H9 (cell line): ENCODE results near the gene CCL27. TPM values are rescaled to one million over a fixed set of nuclear protein-coding genes. Genes with fewer than 3 reads are reported as not detected.

ENCODE experiments used
- DNase-seq: peaks from one replicate; pipeline ENCODE4 v3.0.0-alpha.2; 2017
- H2AFZ ChIP-seq: one replicate; pipeline ENCODE4 v1.6.1; 2013; ENCODE audit warnings: mild to moderate bottlenecking, low read length, control low read depth, moderate library complexity
- H2AK5ac ChIP-seq: 2 replicates; pipeline ENCODE4 v1.6.1; 2013; ENCODE audit warnings: low read length, control low read depth, mixed read lengths; ENCODE audit not compliant: insufficient read length
- H2BK120ac ChIP-seq: one replicate; pipeline ENCODE4 v1.6.1; 2013; ENCODE audit warnings: low read depth, mild to moderate bottlenecking, low read length, control low read depth, inconsistent platforms; ENCODE audit not compliant: poor library complexity, severe bottlenecking
- H2BK12ac ChIP-seq: 2 replicates; pipeline ENCODE4 v1.6.1; 2013; ENCODE audit warnings: low read length, control low read depth, mixed read lengths, low read depth; ENCODE audit not compliant: insufficient read length
- H2BK15ac ChIP-seq: 2 replicates; pipeline ENCODE4 v1.6.1; 2013; ENCODE audit warnings: low read depth, low read length, control low read depth
- H2BK20ac ChIP-seq: one replicate; pipeline ENCODE4 v1.6.1; 2013; ENCODE audit warnings: low read depth, mild to moderate bottlenecking, low read length, control low read depth, inconsistent platforms; ENCODE audit not compliant: poor library complexity, severe bottlenecking
- H2BK5ac ChIP-seq: 2 replicates; pipeline ENCODE4 v1.6.1; 2013; ENCODE audit warnings: low read length, control low read depth, mixed read lengths; ENCODE audit not compliant: insufficient read length
- H3K14ac ChIP-seq: 2 replicates; pipeline ENCODE4 v1.6.1; 2013; ENCODE audit warnings: low read length, control low read depth; ENCODE audit not compliant: insufficient read depth
- H3K18ac ChIP-seq: 2 replicates; pipeline ENCODE4 v1.6.1; 2013; ENCODE audit warnings: low read depth, mild to moderate bottlenecking, mixed read lengths, low read length, control low read depth; ENCODE audit not compliant: insufficient read length
- H3K23ac ChIP-seq: 2 replicates; pipeline ENCODE4 v1.6.1; 2013; ENCODE audit warnings: low read length, control low read depth, mixed read lengths, low read depth; ENCODE audit not compliant: insufficient read length
- H3K23me2 ChIP-seq: 2 replicates; pipeline ENCODE4 v1.6.1; 2013; ENCODE audit warnings: low read depth, mild to moderate bottlenecking, mixed read lengths, low read length, control low read depth; ENCODE audit not compliant: insufficient read length, poor library complexity, severe bottlenecking
- H3K27ac ChIP-seq: 2 replicates; pipeline ENCODE4 v1.5.1; 2013; ENCODE audit warnings: low read length, control low read depth, mixed read lengths, low read depth; ENCODE audit not compliant: insufficient read length
- H3K27me3 ChIP-seq: 2 replicates; pipeline ENCODE4 v1.6.1; 2013; ENCODE audit warnings: low read length, control low read depth, inconsistent platforms; ENCODE audit not compliant: insufficient read depth
- H3K4ac ChIP-seq: 2 replicates; pipeline ENCODE4 v1.6.1; 2013; ENCODE audit warnings: low read depth, mild to moderate bottlenecking, control low read depth, inconsistent platforms, low read length, moderate library complexity
- H3K4me1 ChIP-seq: 2 replicates; pipeline ENCODE4 v1.6.1; 2013; ENCODE audit warnings: low read length, control low read depth, inconsistent platforms; ENCODE audit not compliant: insufficient read depth
- H3K4me2 ChIP-seq: 2 replicates; pipeline ENCODE4 v1.6.1; 2013; ENCODE audit warnings: low read length, control low read depth, mixed read lengths; ENCODE audit not compliant: insufficient read length, insufficient read depth
- H3K56ac ChIP-seq: 2 replicates; pipeline ENCODE4 v1.6.1; 2013; ENCODE audit warnings: low read depth, mild to moderate bottlenecking, mixed read lengths, low read length, control low read depth; ENCODE audit not compliant: insufficient read length
- H3K79me1 ChIP-seq: 2 replicates; pipeline ENCODE4 v1.6.1; 2013; ENCODE audit warnings: low read depth, mild to moderate bottlenecking, moderate library complexity, low read length, control low read depth, inconsistent platforms; ENCODE audit not compliant: insufficient read depth, poor library complexity, severe bottlenecking
- H3K79me2 ChIP-seq: 2 replicates; pipeline ENCODE4 v1.6.1; 2013; ENCODE audit warnings: low read length, control low read depth, inconsistent platforms; ENCODE audit not compliant: insufficient read depth
- H3K9ac ChIP-seq: 2 replicates; pipeline ENCODE4 v1.6.1; 2013; ENCODE audit warnings: low read length, control low read depth, mixed read lengths; ENCODE audit not compliant: insufficient read length; ENCODE audit errors: extremely low read depth
- H3K9me3 ChIP-seq: one replicate; pipeline ENCODE4 v1.6.1; 2013; ENCODE audit warnings: low read depth, low read length, inconsistent platforms; ENCODE audit not compliant: control insufficient read depth
- H3T11ph ChIP-seq: one replicate; pipeline ENCODE4 v1.6.1; 2013; ENCODE audit warnings: mild to moderate bottlenecking, low read length, control low read depth, inconsistent platforms
- H4K20me1 ChIP-seq: one replicate; pipeline ENCODE4 v1.6.1; 2013; ENCODE audit not compliant: control insufficient read depth, insufficient read length, insufficient read depth
- H4K5ac ChIP-seq: 2 replicates; pipeline ENCODE4 v1.6.1; 2013; ENCODE audit warnings: low read depth, mild to moderate bottlenecking, mixed read lengths, low read length, control low read depth; ENCODE audit not compliant: insufficient read length
- H4K8ac ChIP-seq: replicated peaks from 2 replicates; pipeline ENCODE4 v1.6.1; 2013; ENCODE audit warnings: low read length, control low read depth, mixed read lengths, low read depth; ENCODE audit not compliant: insufficient read length
- H4K91ac ChIP-seq: 2 replicates; pipeline ENCODE4 v1.6.1; 2013; ENCODE audit warnings: low read depth, mild to moderate bottlenecking, moderate library complexity, mixed read lengths, low read length, control low read depth; ENCODE audit not compliant: insufficient read length
- H3K27ac Mint-ChIP-seq, 3 experiments: 2 replicates in 2 of 3; 3 replicates in 1 of 3; pipeline ENCODE4 v1.8.0; 2020 to 2021; ENCODE audit warnings: mixed read lengths in 3 of 3, mild to moderate bottlenecking in 1 of 3, moderate library complexity in 1 of 3
- H3K27me3 Mint-ChIP-seq: 2 replicates; pipeline ENCODE4 v1.8.0; 2021; ENCODE audit warnings: low read depth, mild to moderate bottlenecking, moderate library complexity, mixed read lengths
- H3K36me3 Mint-ChIP-seq, 3 experiments: 2 replicates in 2 of 3; 3 replicates in 1 of 3; pipeline ENCODE4 v1.8.0; 2020 to 2021; ENCODE audit warnings: low read depth in 3 of 3, mixed read lengths in 3 of 3; ENCODE audit not compliant: insufficient read depth in 1 of 3
- H3K4me1 Mint-ChIP-seq, 2 experiments: 2 replicates each; pipeline ENCODE4 v1.8.0; 2020; ENCODE audit warnings: mixed read lengths in 2 of 2
- H3K4me3 Mint-ChIP-seq, 2 experiments: 2 replicates in 1 of 2; 3 replicates in 1 of 2; pipeline ENCODE4 v1.8.0; 2020 to 2021; ENCODE audit warnings: mild to moderate bottlenecking in 2 of 2, mixed read lengths in 2 of 2, moderate library complexity in 1 of 2
- H3K9me3 Mint-ChIP-seq, 2 experiments: 2 replicates in 1 of 2; 3 replicates in 1 of 2; pipeline ENCODE4 v1.8.0; 2020; ENCODE audit warnings: mild to moderate bottlenecking in 2 of 2, mixed read lengths in 2 of 2, moderate library complexity in 1 of 2
- CTCF ChIP-seq: fragments of 200-600 bp; sonication (generic); conservative IDR thresholded peaks from 3 replicates; pipeline ENCODE4 v1.8.0; 2021; ENCODE audit warnings: antibody characterized with exemption, mild to moderate bottlenecking
- WGBS: extraction: QIAGEN DNeasy Blood & Tissue Kit; methylation state at CpG from one replicate; pipeline ENCODE4 v1.1.7; 2013; ENCODE audit warnings: missing lambda C conversion rate, low lambda C conversion rate, mixed read lengths; ENCODE audit not compliant: insufficient read length; ENCODE audit errors: extremely low coverage; 5-methylcytosine and 5-hydroxymethylcytosine counted together
- total RNA-seq: library from RNA; stranded (reverse); gene quantifications from 2 replicates; pipeline ENCODE4 v1.2.1, GENCODE V29; 2021

The CCL27 gene
- total RNA-seq, 1 experiment from 2014 or later = 0.28 TPM

GRCh38 chr9:34651321-34651720, 11.1 kb downstream of the CCL27 start:
- no peak overlapping the region for H2BK15ac ChIP-seq
- H3K23me2 ChIP-seq = peaks cover 16% of the 10 kb centered on the region
- peaks cover 8% of the 10 kb centered on the region; the same call in 1 of the 2 replicates for H3K4me1 ChIP-seq
- TF ChIP-seq CTCF = no peak
- H3K9ac ChIP-seq = no peak overlapping the region
- H2AFZ ChIP-seq = no peak overlapping the region
- H4K8ac ChIP-seq = no peak overlapping the region
- no CpG with 5 or more reads among the region's 4 CpGs for WGBS
- no peak for DNase-seq
- peaks cover 41 to 54% of the 10 kb centered on the region in 2 experiments for H3K4me1 Mint-ChIP-seq
- H3K36me3 Mint-ChIP-seq = peaks cover 16 to 28% (median 24%) of the 10 kb centered on the region in 3 experiments; a peak in 5 of 7 replicates
- H2AK5ac ChIP-seq = no peak overlapping the region
- H4K20me1 ChIP-seq = peaks cover 3% of the 10 kb centered on the region
- H3K4me3 Mint-ChIP-seq = peak overlapping the region; percentile 77 to 84
- no peak overlapping the region for H2BK20ac ChIP-seq
- H3K56ac ChIP-seq = no peak overlapping the region
- H4K5ac ChIP-seq = no peak overlapping the region
- no peak overlapping the region for H3K27ac ChIP-seq
- H2BK5ac ChIP-seq = no peak overlapping the region
- no peaks in the 10 kb centered on the region for H3K79me1 ChIP-seq
- H3K9me3 Mint-ChIP-seq = no peaks in the 10 kb centered on the region
- H2BK120ac ChIP-seq = no peak overlapping the region
- H3K23ac ChIP-seq = no peak overlapping the region
- peak overlapping the region; percentile 54 to 97 (median 89); a peak in 4 of 7 replicates for H3K27ac Mint-ChIP-seq
- H3K14ac ChIP-seq = no peak overlapping the region
- H4K91ac ChIP-seq = no peak overlapping the region
- H3K4me2 ChIP-seq = peak overlapping the region; percentile 63
- H3K4ac ChIP-seq = no peak overlapping the region
- H3T11ph ChIP-seq = no peak overlapping the region
- peaks cover 4% of the 10 kb centered on the region for H3K27me3 Mint-ChIP-seq
- no peak overlapping the region for H2BK12ac ChIP-seq
- H3K79me2 ChIP-seq = peaks cover 2% of the 10 kb centered on the region; the same call in 1 of the 2 replicates
- H3K27me3 ChIP-seq = no peaks in the 10 kb centered on the region
- no peak overlapping the region for H3K18ac ChIP-seq
- H3K9me3 ChIP-seq = no peaks in the 10 kb centered on the region
